Cardiac muscle cell (in vitro differentiated cells and primary cell): ENCODE data around the gene APBB2. TPM values are rescaled to one million over a fixed set of nuclear protein-coding genes. Genes with fewer than 3 reads are reported as not detected.
A peak's percentile ranks its signal among the peaks of the same experiment; 100 is the strongest.

Experiments used
- DNase-seq, 2 donors: peaks; one replicate each; pipeline versions ENCODE4 v3.0.0 to v3.0.0-alpha.2; 2010 to 2017; ENCODE audit warnings: low read depth in 1 of 2, low spot score in 1 of 2
- H3K27ac ChIP-seq: fragments of 200-600 bp; sonication (generic); 2 replicates; pipeline ENCODE4 v1.5.1; 2016
- H3K27me3 ChIP-seq: fragments of 200-600 bp; sonication (generic); 2 replicates; pipeline ENCODE4 v1.6.0; 2016; ENCODE audit warnings: control low read depth
- H3K36me3 ChIP-seq: fragments of 200-600 bp; sonication (generic); 2 replicates; pipeline ENCODE4 v1.5.1; 2016; ENCODE audit warnings: control low read depth
- H3K4me1 ChIP-seq: fragments of 200-600 bp; sonication (generic); 2 replicates; pipeline ENCODE4 v1.8.1; 2017; ENCODE audit warnings: low read depth, mild to moderate bottlenecking, mixed run types
- H3K4me3 ChIP-seq: fragments of 200-600 bp; sonication (generic); 2 replicates; pipeline ENCODE4 v1.5.1; 2016; ENCODE audit warnings: mild to moderate bottlenecking
- H3K9me3 ChIP-seq: fragments of 200-600 bp; sonication (generic); 2 replicates; pipeline ENCODE4 v1.5.1; 2017; ENCODE audit warnings: low read depth, mild to moderate bottlenecking, control low read depth
- CTCF ChIP-seq: IDR thresholded peaks from 2 replicates; pipeline ENCODE4 v1.5.1; 2012; ENCODE audit warnings: low read depth, mild to moderate bottlenecking, low read length
- polyA plus RNA-seq: library from polyadenylated mRNA; unstranded; fragments of >200 nt; fragmentation: Nextera tagmentation; extraction: Ambion mirVana; gene quantifications from 2 replicates; pipeline ENCODE4 v1.2.1, GENCODE V29; 2016
- total RNA-seq: library from RNA; depleted of rRNA; stranded (reverse); fragments of >200 nt; gene quantifications from 2 replicates; pipeline ENCODE4 v1.2.3, GENCODE V29; 2016

Gene APBB2
- total and polyA plus RNA-seq, 2 experiments from 2014 or later = 4.6 to 14.9 TPM

- H3K27ac ChIP-seq = no peak overlapping the region
- no peaks in the 10 kb centered on the region for H3K4me1 ChIP-seq
- peak; percentile 43 to 67 for DNase-seq
- H3K27me3 ChIP-seq = no peaks in the 10 kb centered on the region
- H3K9me3 ChIP-seq = no peaks in the 10 kb centered on the region
- H3K4me3 ChIP-seq = no peak overlapping the region
- no peaks in the 10 kb centered on the region for H3K36me3 ChIP-seq
- TF ChIP-seq CTCF = peak; percentile 39
These were observed 297.5 kb downstream of the APBB2 start for GRCh38 chr4:40916880-40917279.

- Histone ChIP-seq H3K36me3 (no peaks in the 10 kb centered on the region), H3K27ac (no peak overlapping the region), H3K4me3 (no peak overlapping the region), H3K27me3 (no peaks in the 10 kb centered on the region), H3K9me3 (no peaks in the 10 kb centered on the region), H3K4me1 (no peaks in the 10 kb centered on the region)
- no peak for TF ChIP-seq CTCF
- peak in 1 of 2 donors; percentile 54 for DNase-seq
These were observed 298.2 kb downstream of the APBB2 start for GRCh38 chr4:40916218-40916555.

DNA sequence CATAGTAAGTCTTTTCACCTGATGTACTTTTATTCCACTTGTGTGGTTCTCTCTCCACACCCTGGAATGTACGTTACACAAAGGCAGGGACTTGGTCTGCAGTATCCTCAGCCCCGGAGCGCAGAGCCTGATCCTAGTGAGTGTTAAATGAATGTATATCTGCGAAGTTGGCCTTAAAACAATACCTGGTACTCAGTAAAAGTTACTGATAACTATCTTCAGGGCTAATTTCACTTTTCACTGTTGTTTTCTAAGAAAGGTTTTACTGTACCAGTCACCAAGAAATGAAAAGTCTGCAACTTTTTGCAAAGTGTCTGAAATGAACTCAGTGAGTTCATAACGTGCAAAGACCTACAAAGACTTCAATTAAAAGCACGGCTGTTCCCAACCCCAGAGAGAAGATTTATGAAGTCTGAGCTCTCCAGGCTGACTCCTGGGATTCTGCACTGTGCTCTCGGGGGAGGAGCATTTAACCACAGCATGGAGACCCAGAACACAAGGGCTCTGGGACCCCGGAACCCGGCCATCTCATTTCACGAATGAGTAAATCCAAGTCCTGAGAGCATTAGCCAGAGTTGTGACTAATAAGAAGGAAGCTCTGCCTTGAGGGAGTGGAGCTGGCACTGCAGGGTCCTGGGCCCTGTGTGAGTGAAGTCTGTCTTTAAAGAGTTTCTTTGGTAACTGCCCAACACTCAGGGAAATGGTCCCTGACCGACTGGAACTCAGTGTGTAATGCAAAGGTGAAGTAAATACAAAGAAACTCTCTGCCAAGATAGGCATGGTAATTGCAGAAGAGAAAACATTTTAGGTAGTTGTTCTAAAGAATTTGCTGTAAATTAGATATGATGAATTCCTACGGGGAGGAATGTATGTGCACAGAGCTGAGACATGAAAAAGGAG is 298.8 kb downstream of the APBB2 start:
- H3K36me3 ChIP-seq = no peaks in the 10 kb centered on the region
- H3K9me3 ChIP-seq = no peaks in the 10 kb centered on the region
- no peaks in the 10 kb centered on the region for H3K27me3 ChIP-seq
- no peaks in the 10 kb centered on the region for H3K4me1 ChIP-seq
- TF ChIP-seq CTCF = no peak
- no peak overlapping the region for H3K27ac ChIP-seq
- no peak for DNase-seq
- no peak overlapping the region for H3K4me3 ChIP-seq

GRCh38 chr4:40912460-40913184 is 301.7 kb downstream of the APBB2 start:
- Histone ChIP-seq H3K4me3 (no peak overlapping the region), H3K27ac (no peak overlapping the region), H3K36me3 (no peaks in the 10 kb centered on the region), H3K27me3 (no peaks in the 10 kb centered on the region), H3K4me1 (no peaks in the 10 kb centered on the region), H3K9me3 (no peaks in the 10 kb centered on the region)
- peak in 1 of 2 donors; percentile 33 for DNase-seq
- TF ChIP-seq CTCF = no peak

- no peak overlapping the region for H3K27ac ChIP-seq
- TF ChIP-seq CTCF = no peak
These were observed 303.6 kb downstream of the APBB2 start for GRCh38 chr4:40910706-40911105.

More at GRCh38 chr4:40910706-40911105, 303.6 kb downstream of the APBB2 start:
- no peaks in the 10 kb centered on the region for H3K4me1 ChIP-seq
- no peaks in the 10 kb centered on the region for H3K9me3 ChIP-seq
- H3K27me3 ChIP-seq = no peaks in the 10 kb centered on the region
- DNase-seq = peak in 1 of 2 donors; percentile 55
- no peak overlapping the region for H3K4me3 ChIP-seq
- no peaks in the 10 kb centered on the region for H3K36me3 ChIP-seq
